Fibroblast of peridontal ligament (primary cell): ENCODE measurements around the gene C5AR2.
"Not testable (repeated sequence)": the region's sequence is repeated elsewhere in the genome, so short reads cannot be mapped to it uniquely, and the experiment has no call there.

Source experiments
- DNase-seq: peaks from one replicate; pipeline ENCODE4 v3.0.0-alpha.2; 2010; ENCODE audit errors: extremely low read depth

The C5AR2 gene

DNA sequence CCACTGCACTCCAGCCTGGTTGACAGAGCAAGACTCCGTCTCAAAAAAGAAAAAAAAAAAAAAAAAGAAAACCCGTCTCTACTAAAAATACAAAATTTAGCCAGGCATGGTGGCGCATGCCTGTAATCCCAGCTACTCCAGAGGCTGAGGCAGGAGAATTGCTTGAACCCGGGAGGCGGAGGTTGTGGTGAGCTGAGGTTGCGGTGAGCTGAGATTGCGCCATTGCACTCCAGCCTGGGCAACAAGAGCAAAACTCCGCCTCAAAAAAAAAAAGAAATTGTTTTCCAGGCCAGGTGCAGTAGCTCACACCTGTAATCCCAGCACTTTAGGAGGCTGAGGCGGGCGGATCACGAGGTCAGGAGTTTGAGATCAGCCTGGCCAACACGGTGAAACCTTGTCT, 54.6 kb downstream of the C5AR2 start:
- not testable (repeated sequence) for DNase-seq

DNA sequence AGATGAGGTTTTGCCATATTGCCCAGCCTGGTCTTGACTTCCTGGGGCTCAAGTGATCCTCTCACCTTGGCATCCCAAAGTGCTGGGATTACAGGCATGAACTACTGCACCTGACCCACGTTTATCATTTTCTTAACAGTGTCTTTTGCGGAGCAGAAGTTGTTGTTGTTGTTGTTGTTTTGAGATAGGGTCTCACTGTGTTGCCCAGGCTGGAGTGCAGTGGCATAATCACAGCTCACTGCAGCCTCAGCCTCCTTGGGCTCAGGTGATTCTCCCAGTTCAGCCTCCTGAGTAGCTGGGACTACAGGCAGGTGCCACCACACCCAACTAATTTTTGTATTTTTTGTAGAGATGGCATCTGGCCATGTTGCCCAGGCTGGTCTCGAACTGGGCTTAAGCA, 55.6 kb downstream of the C5AR2 start:
- not testable (repeated sequence) for DNase-seq

DNA sequence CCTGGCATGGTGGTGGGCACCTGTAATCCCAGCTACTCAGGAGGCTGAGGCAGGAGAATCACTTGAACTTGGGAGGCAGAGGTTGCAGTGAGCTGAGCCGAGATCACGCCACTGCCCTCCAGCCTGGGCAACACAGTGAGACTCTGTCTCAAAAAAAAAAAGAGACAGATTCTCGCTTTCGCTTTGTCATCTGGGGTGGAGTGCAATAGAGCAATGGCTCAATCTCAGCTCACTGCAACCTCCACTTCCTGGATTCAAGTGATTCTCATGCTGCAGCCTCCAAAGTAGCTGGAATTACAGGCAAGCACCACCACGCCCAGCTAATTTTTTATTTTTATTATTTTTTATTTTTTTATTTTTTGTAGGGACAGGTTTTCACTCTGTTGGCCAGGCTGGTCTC, 56.7 kb downstream of the C5AR2 start:
- not testable (repeated sequence) for DNase-seq

DNA sequence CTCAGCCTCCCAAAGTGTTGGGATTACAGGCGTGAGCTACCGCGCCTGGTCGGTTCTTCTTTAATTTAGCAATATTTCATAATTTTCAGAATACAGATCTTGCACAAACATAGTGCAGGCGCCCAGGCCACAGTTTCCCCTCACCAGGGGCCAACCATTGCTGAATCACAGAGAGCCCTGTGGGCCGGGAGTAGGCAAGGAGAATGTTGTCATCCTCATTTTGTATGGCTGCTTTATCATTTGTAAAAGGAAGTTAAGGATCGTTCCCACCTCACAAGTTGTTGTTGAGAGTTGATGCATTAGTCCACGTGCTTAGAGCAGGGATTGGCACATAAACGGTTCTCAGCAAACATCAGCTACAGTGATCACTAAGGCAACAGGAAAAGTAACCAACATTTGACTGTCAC, 57.2 kb downstream of the C5AR2 start:
- DNase-seq = no peak

DNA sequence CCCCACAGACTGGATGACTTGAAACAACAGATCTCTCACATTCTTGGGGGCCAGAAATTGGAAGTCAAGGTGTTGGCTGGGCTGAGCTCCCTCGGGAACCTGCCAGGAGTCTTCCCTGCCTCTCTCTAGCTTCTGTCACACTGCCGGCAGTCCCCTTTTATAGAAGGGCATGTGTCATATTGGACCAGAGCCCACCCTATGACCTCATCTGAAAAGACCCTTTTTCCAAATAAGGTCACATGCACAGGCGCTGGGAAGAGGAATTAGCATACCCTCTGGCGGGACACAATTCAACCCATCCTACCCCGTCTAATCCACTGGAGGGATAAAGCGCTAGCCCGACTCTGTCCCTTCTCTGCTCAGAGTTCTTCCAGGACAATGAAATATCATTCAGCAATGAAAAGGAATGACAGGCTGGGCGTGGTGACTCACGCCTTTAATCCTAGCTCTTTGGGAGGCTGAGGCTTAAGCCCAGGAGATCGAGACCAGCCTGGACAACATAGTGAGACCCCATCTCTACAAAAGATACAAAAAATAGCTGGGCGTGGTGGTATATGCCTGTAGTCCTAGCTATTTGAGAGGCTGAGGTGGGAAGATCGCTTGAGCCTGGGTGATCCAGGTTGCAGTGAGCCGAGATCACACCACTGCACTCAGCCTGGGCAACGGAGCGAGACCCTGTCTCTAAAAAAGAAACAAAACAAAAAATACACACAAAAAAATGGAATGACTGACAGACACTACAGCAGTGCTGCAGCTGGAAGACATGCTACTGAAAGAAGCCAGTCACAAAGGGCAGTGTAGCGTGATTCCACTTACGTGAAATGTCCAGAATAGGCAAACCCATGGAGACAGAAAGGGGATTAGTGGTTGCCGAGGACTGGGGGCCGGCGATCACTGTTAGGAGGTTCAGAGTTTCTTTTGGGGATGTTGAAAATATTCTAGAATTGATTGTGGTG, 58.8 kb downstream of the C5AR2 start:
- no peak for DNase-seq

DNA sequence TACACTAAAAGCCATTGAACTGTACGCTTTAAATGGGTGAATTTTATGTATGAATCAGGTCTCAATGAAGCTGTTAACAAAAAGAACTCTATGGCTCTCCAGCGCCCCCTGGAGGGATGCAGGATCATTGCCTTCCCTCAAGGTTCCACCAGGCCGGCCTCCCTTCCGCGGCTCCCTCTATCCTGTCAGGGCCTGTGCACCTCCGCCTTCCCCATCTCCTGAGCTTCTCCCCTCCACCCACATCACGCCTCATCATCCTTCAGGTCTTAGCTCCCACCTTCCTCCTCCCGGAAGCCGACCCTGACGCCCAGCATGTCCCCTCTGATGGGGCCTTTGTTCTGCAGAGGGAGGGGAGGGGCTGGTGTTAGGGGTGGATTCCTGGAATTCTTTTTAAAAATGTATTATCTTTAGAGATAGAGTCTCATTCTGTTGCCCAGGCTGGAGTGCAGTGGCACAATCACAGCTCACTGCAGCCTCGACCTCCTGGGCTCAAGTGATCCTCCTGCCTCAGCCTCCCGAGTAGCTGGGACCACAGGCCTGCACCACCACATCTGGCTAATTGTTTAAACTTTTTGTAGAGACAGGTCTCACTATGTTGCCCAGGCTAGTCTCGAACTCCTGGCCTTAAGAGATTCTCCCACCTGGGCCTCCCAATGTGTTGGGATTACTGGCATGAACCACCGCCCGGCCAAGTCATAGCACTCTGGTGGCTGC, 59.7 kb downstream of the C5AR2 start:
- DNase-seq = peak; percentile 80
